Left lung (tissue), 10 donors: Measurements from ENCODE around the gene MROH2A. TPM values are rescaled to one million over a fixed set of nuclear protein-coding genes. Genes with fewer than 3 reads are reported as not detected.

Source experiments
- ATAC-seq: fragments of 200-7000 bp; cut with Tn5 transposase; one replicate; pipeline ENCODE4 v1.9.1; 2020; ENCODE audit warnings: moderate library complexity
- DNase-seq, 4 donors: peaks; one replicate each; pipeline ENCODE4 v3.0.0-alpha.2; 2013 to 2020
- H3K27ac ChIP-seq, 2 donors: fragments of 200-600 bp; sonication (generic) in 1 of 2; one replicate each; pipeline versions ENCODE4 v1.5.0 to v1.8.0; 2020 to 2021
- H3K27me3 ChIP-seq, 2 donors: fragments of 200-600 bp; sonication (generic) in 1 of 2; one replicate each; pipeline versions ENCODE4 v1.5.0 to v1.8.0; 2020 to 2021
- H3K36me3 ChIP-seq, 2 donors: fragments of 200-600 bp; sonication (generic) in 1 of 2; one replicate each; pipeline versions ENCODE4 v1.5.0 to v1.8.0; 2020 to 2021
- H3K4me1 ChIP-seq, 2 donors: fragments of 200-600 bp; one replicate each; pipeline ENCODE4 v1.8.0; 2021
- H3K4me3 ChIP-seq, 2 donors: fragments of 200-600 bp; sonication (generic) in 1 of 2; one replicate each; pipeline versions ENCODE4 v1.5.0 to v1.8.0; 2020 to 2021; ENCODE audit warnings: mild to moderate bottlenecking in 1 of 2
- H3K9me3 ChIP-seq, 2 donors: fragments of 200-600 bp; sonication (generic) in 1 of 2; one replicate each; pipeline versions ENCODE4 v1.5.0 to v1.8.0; 2020 to 2021
- intact Hi-C, 2 donors: fragments of 100-400 bp; cut with DNase I; formaldehyde crosslinking; loops; one replicate each; pipeline versions ENCODE4 v1.11.2 to v1.14.2; 2022
- polyA plus RNA-seq, 6 donors: library from polyadenylated mRNA; unstranded; fragments of 120-200 nt; gene quantifications; one replicate each; pipeline ENCODE4 v1.2.1, GENCODE V29; 2013; ENCODE audit not compliant: insufficient read length in 6 of 6
- total RNA-seq, 2 donors: library from RNA; stranded (reverse); fragmentation: NEBNext Ultra II Directional; extraction: Animal tissue kit (Norgen Biotek cat#: 25700); gene quantifications; one replicate each; pipeline ENCODE4 v1.2.1, GENCODE V29; 2021
- TF ChIP-seq, protein P1 (sequence below), 2 donors: fragments of 200-600 bp; sonication (generic) in 1 of 2; IDR thresholded peaks; one replicate each; pipeline versions ENCODE4 v1.5.0 to v1.8.0; 2021; ENCODE audit warnings: antibody characterized with exemption in 2 of 2
- donor health status: DM: no; HTN: yes; CAD: no.
- donor health status: DM: no; HTN: no; CAD: no.

MROH2A gene
- total and polyA plus RNA-seq, 8 donors: 0.27 to 0.77 (median 0.61) TPM; not detected in 1

DNA sequence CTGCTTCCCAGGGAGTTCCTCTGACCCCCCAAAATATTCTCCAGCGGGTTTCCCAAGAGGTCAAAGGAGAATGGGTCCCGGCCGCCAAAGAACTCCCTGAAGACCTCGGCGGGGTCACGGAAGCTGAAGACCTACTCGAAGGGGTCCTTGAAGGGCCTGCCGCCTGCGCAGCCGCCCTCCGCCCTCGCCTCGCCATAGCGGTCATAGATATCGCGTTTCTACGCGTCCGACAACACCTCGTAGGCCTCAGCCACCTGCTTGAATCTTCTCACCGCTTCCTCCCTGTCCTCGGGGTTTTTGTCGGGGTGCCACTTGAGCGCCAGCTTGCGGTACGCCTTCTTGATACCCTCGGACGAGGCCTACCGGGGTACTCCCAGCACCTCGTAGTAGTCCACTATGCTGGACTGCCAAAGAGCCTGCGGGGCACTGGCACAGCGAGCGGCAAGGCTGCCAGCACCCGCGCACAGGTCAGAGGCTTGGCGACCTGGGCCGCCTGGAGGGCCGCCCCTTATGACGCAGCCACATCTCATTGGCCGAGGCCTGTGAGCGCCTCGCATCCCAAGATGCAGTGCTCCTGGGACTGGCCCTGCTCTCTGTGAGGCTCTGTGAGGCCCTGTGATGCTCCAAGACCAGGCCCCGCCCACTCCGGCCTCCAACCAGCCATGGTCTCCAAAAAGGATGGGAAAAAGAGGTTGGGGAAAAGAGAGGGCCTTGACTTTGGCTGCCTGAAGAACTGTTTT is 23.1 kb upstream of the MROH2A start:
- Histone ChIP-seq H3K4me3 (no peak overlapping the region), H3K9me3 (peaks cover 0 to 11% of the 10 kb centered on the region in 2 donors), H3K36me3 (no peaks in the 10 kb centered on the region), H3K27me3 (no peaks in the 10 kb centered on the region), H3K27ac (no peak overlapping the region), H3K4me1 (no peaks in the 10 kb centered on the region)
- intact Hi-C loops: no loop called here
- peak in 1 of 4 donors; percentile 60 for DNase-seq
- TF ChIP-seq, protein P1, sequence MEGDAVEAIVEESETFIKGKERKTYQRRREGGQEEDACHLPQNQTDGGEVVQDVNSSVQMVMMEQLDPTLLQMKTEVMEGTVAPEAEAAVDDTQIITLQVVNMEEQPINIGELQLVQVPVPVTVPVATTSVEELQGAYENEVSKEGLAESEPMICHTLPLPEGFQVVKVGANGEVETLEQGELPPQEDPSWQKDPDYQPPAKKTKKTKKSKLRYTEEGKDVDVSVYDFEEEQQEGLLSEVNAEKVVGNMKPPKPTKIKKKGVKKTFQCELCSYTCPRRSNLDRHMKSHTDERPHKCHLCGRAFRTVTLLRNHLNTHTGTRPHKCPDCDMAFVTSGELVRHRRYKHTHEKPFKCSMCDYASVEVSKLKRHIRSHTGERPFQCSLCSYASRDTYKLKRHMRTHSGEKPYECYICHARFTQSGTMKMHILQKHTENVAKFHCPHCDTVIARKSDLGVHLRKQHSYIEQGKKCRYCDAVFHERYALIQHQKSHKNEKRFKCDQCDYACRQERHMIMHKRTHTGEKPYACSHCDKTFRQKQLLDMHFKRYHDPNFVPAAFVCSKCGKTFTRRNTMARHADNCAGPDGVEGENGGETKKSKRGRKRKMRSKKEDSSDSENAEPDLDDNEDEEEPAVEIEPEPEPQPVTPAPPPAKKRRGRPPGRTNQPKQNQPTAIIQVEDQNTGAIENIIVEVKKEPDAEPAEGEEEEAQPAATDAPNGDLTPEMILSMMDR (IDR thresholded peaks at IDR 0.05): no peak
- no peak for ATAC-seq

DNA sequence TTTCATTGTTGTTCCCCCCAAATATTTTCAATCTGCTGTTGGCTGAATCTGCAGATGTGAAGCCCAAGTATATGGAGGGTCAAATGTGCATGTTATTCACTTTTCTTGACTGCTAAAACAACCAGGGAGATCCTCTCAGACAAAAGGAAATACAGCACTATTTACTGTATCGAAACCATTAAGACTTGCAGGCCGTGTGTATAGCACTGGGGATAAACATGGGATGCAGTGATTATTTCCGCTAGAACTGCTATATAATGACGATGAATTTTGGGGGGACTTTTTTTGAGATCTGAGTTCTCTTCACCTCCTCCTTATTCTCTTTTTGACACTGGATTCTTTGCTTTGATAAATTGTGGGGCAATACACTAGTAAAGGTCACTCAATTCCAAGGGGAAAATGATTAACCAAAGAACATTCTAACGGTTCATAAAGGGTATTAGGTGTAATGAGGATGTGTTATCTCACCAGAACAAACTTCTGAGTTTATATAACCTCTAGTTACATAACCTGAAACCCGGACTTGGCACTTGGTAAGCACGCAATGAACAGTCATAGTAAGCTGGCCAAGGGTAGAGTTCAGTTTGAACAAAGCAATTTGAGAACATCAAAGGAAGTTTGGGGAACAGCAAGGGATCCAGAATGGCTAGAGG is 21.6 kb upstream of the MROH2A start:
- Histone ChIP-seq H3K27ac (no peak overlapping the region), H3K4me3 (no peak overlapping the region), H3K36me3 (no peaks in the 10 kb centered on the region), H3K9me3 (no peaks in the 10 kb centered on the region), H3K4me1 (no peaks in the 10 kb centered on the region), H3K27me3 (no peaks in the 10 kb centered on the region)
- ATAC-seq (no peak), DNase-seq (no peak)
- intact Hi-C loops: no loop called here
- TF ChIP-seq, protein P1 (IDR thresholded peaks at IDR 0.05): no peak

DNA sequence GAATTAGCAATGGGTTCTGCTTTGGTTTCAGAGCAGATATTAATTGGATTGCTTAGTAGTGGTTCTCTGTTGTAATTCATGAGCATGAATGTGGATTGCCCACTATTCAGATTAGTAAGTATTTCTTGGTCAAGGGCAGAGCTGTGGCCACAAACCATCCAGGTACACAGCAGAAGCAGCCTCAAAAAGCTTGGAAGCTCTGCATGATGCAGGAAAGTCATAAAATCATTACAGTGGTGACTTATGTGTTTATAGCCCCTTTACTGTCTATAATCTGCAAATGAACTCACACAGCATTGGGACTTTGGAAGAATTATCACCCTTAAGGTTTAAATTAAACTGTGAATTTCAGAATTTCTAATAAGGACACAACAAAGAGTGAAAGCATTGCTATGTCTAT is 20.0 kb upstream of the MROH2A start:
- Histone ChIP-seq H3K36me3 (no peaks in the 10 kb centered on the region), H3K27me3 (no peaks in the 10 kb centered on the region), H3K9me3 (no peaks in the 10 kb centered on the region), H3K27ac (no peak overlapping the region), H3K4me3 (no peak overlapping the region), H3K4me1 (no peaks in the 10 kb centered on the region)
- DNase-seq: no peak
- ATAC-seq: no peak
- intact Hi-C loops: no loop called here
- TF ChIP-seq, protein P1 (IDR thresholded peaks at IDR 0.05): no peak

DNA sequence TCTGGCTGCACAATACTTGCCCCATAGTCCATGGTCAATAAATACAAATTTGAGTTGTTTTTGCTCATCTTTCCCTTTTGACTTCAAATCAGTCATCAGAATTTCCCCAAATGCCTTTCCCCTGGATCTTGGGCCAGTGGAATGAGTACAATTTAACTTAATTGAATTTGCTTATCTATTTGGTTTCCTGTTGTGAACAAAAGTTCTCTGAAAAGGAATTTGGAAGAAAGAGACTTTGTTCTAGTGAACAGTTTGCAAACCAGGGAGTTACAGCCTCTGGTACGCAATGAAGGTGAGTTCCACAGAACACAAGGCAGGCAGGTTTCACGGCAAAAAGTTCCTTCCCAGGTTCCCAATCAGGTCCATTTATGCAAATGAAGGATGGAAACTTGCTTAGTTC is 19.3 kb upstream of the MROH2A start:
- TF ChIP-seq, protein P1 (IDR thresholded peaks at IDR 0.05): no peak
- Histone ChIP-seq H3K4me3 (no peak overlapping the region), H3K27me3 (no peaks in the 10 kb centered on the region), H3K4me1 (no peaks in the 10 kb centered on the region), H3K27ac (no peak overlapping the region), H3K9me3 (no peaks in the 10 kb centered on the region), H3K36me3 (no peaks in the 10 kb centered on the region)
- DNase-seq (no peak), ATAC-seq (no peak)
- intact Hi-C loops: no loop called here

DNA sequence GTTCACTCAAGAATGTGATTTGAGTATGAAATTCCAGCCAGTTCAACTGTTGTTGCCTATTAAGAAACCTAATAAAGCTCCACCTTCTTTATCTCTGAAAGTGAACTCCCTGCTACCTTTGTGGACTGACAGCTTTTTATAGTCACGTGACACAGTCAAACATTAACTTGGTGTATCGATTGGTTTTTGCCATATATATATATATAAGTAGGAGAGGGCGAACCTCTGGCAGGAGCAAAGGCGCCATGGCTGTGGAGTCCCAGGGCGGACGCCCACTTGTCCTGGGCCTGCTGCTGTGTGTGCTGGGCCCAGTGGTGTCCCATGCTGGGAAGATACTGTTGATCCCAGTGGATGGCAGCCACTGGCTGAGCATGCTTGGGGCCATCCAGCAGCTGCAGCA is 18.1 kb upstream of the MROH2A start, which contains the start of gene UGT1A1:
Gene UGT1A1 (plus strand): TSS at position 228 of the 400 bp plus-strand sequence. CDS start 18 bp downstream, at position 246.
- DNase-seq (no peak), ATAC-seq (no peak)
- TF ChIP-seq, protein P1 (IDR thresholded peaks at IDR 0.05): no peak
- H3K36me3 ChIP-seq: no peaks in the 10 kb centered on the region
- H3K4me1 ChIP-seq: no peaks in the 10 kb centered on the region
- H3K4me3 ChIP-seq: no peak within 1 kb of the TSS
- no peaks in the 10 kb centered on the region for H3K9me3 ChIP-seq
- no peak within 1 kb of the TSS for H3K27ac ChIP-seq
- no peaks in the 10 kb centered on the region for H3K27me3 ChIP-seq
- intact Hi-C loops: no loop called here
